ENCODE data around the gene PCSK9. TPM values are rescaled to one million over a fixed set of nuclear protein-coding genes. Genes with fewer than 3 reads are reported as not detected.

The PCSK9 gene
- total and polyA plus RNA-seq, 2 of the 13 experiments (the other 11 are each of a cell fraction or from before 2014, with no cell fraction given), result 33.3 to 80.5 TPM

- peak; percentile 59; the same call in 1 of the 2 replicates for TF ChIP-seq ZNF770 (CRISPR knock-in tag; IDR thresholded peaks at IDR 0.05)
- TF ChIP-seq BRF2 (CRISPR knock-in tag; IDR thresholded peaks at IDR 0.05), result peak; percentile 94
- TF ChIP-seq KDM5B (CRISPR knock-in tag; IDR thresholded peaks at IDR 0.05; ENCODE audit: borderline replicate concordance), result peak; percentile 98
- peak; percentile 65 for TF ChIP-seq ZNF792 (CRISPR knock-in tag; IDR thresholded peaks at IDR 0.05)
- TF ChIP-seq ZNF607 (CRISPR knock-in tag; IDR thresholded peaks at IDR 0.05; ENCODE audit: borderline replicate concordance), result peak; percentile 87
- TF ChIP-seq CEBPG (CRISPR knock-in tag; IDR thresholded peaks at IDR 0.05), result 0 out of 2 replicates have a peak, but pooled peaks have one; percentile 18
- no peak; the same call in 1 of the 2 replicates for TF ChIP-seq ZBED4 (CRISPR knock-in tag; IDR thresholded peaks at IDR 0.05; ENCODE audit: borderline replicate concordance)
- TF ChIP-seq MXI1 (IDR thresholded peaks at IDR 0.05; ENCODE audit: borderline replicate concordance, low read depth, low read length), result no peak
- no peak for TF ChIP-seq HCFC1 (IDR thresholded peaks at IDR 0.05; ENCODE audit: low read depth, low read length)
- peak; percentile 52; the same call in 1 of the 2 replicates for TF ChIP-seq ZNF232 (CRISPR knock-in tag; IDR thresholded peaks at IDR 0.05; ENCODE audit: borderline replicate concordance)
- TF ChIP-seq ZNF20 (CRISPR knock-in tag; IDR thresholded peaks at IDR 0.05), result 0 out of 2 replicates have a peak, but pooled peaks have one; percentile 37
- peak; percentile 57 for TF ChIP-seq SRSF1 (optimal IDR thresholded peaks at IDR 0.05; ENCODE audit: low read depth, low read length)
- no peak for TF ChIP-seq AKNA (CRISPR knock-in tag; IDR thresholded peaks at IDR 0.05; ENCODE audit: borderline replicate concordance)
- TF ChIP-seq ZSCAN20 (CRISPR knock-in tag; IDR thresholded peaks at IDR 0.05; ENCODE audit: borderline replicate concordance), result no peak; the same call in 1 of the 2 replicates
- no peak for TF ChIP-seq MBD4 (IDR thresholded peaks at IDR 0.05; ENCODE audit: borderline replicate concordance, low read length)
- TF ChIP-seq ZMAT5 (CRISPR knock-in tag; IDR thresholded peaks at IDR 0.05; ENCODE audit: borderline replicate concordance, low read depth), result no peak
Measured at GRCh38 chr1:55039342-55040082, at the start of gene PCSK9 (continued).
